ENCODE data around the gene GCFC2. TPM values are rescaled to one million over a fixed set of nuclear protein-coding genes. Genes with fewer than 3 reads are reported as not detected.

The GCFC2 gene
- total and polyA plus RNA-seq, 8 donors, result 9.3 to 112 (median 18.5) TPM

DNA sequence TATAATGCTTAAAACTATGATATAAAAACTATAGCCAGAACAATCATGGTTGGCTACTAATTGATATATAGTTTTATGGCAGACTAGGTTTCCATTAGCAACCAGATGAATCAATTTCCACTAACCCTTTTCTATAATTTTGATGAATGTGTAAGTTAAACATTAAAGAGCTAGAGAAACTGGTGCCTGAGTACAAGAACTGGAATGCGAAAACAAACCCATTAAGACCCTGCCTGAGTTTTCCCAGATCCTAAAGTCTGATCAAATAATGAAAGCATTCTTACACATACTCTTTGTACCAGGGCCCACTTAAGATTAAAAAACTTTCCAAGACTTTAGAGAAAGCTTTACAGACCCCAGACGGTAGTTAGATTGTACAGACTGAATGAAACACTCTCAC lies 42.8 kb downstream of the GCFC2 start:
- Histone ChIP-seq H3K4me1 (no peaks in the 10 kb centered on the region), H3K9me3 (no peaks in the 10 kb centered on the region), H3K27ac (no peak overlapping the region), H3K36me3 (peaks cover 0 to 67% (median 56%) of the 10 kb centered on the region in 4 donors), H3K4me3 (no peak overlapping the region), H3K27me3 (no peaks in the 10 kb centered on the region)
- intact Hi-C loops (cut with DNase I; ENCODE audit: low total_unique reads), result no loop called here
- 74 to 96% (median 83%) methylated on average over 2 of the region's 2 CpGs for WGBS, 5 donors
- DNase-seq, result peak in 1 of 2 donors; percentile 20
- no peak for TF ChIP-seq EP300 (IDR thresholded peaks at IDR 0.05)
- TF ChIP-seq POLR2A (IDR thresholded peaks at IDR 0.05), result no peak
- TF ChIP-seq, protein P1, sequence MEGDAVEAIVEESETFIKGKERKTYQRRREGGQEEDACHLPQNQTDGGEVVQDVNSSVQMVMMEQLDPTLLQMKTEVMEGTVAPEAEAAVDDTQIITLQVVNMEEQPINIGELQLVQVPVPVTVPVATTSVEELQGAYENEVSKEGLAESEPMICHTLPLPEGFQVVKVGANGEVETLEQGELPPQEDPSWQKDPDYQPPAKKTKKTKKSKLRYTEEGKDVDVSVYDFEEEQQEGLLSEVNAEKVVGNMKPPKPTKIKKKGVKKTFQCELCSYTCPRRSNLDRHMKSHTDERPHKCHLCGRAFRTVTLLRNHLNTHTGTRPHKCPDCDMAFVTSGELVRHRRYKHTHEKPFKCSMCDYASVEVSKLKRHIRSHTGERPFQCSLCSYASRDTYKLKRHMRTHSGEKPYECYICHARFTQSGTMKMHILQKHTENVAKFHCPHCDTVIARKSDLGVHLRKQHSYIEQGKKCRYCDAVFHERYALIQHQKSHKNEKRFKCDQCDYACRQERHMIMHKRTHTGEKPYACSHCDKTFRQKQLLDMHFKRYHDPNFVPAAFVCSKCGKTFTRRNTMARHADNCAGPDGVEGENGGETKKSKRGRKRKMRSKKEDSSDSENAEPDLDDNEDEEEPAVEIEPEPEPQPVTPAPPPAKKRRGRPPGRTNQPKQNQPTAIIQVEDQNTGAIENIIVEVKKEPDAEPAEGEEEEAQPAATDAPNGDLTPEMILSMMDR (IDR thresholded peaks at IDR 0.05), result no peak
- TF ChIP-seq POLR2AphosphoS5 (IDR thresholded peaks at IDR 0.05), result no peak

DNA sequence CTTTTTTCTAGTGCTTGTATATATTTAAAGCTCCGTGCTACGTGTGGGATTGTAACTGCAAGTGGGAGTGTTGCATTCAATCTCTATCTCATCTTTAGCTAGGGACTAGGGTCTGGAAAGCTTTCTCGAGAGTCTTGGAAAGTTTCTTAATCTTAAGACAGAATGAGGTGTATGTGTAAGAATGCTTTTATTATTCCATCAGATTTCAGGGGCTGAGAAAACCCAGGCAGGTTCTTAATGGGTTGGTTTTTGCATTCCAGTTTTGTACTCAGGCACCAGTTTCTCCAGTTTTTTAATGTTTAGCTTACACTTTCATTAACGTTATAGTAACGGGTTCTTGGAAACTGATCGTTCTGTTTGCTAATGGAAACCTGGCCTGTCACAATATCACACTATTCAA lies 43.8 kb downstream of the GCFC2 start:
- intact Hi-C loops (cut with DNase I; ENCODE audit: low total_unique reads), result no loop called here
- DNase-seq, result peak in 1 of 2 donors; percentile 21
- Histone ChIP-seq H3K27ac (no peak overlapping the region), H3K9me3 (no peaks in the 10 kb centered on the region), H3K4me3 (no peak overlapping the region), H3K4me1 (no peaks in the 10 kb centered on the region), H3K36me3 (peaks cover 0 to 70% (median 56%) of the 10 kb centered on the region in 4 donors), H3K27me3 (no peaks in the 10 kb centered on the region)
- WGBS, 5 donors, result 67 to 78% (median 76%) methylated on average over 6 of the region's 6 CpGs
- TF ChIP-seq POLR2AphosphoS5 (IDR thresholded peaks at IDR 0.05) (no peak), POLR2A (IDR thresholded peaks at IDR 0.05) (no peak), EP300 (IDR thresholded peaks at IDR 0.05) (no peak)
- TF ChIP-seq, protein P1 (IDR thresholded peaks at IDR 0.05), result no peak

DNA sequence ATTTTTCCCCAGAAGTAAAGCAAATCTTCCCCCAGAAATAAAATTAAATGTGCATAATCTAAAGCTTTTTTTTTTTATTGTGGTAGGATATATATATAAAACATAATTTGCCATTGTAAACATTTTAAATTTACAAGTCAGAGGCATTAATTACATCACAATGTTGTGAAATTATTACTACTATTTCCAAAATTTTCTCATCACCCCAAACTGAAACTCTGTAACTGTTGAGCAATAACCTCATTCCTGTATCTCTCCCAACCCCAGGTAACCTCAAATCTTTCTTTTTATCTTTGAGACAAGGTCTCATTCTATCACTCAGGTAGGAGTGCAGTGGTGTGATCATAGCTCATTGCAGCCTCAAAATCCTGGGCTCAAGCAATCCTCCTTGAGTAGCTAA lies 52.9 kb downstream of the GCFC2 start:
- H3K4me1 ChIP-seq, result no peaks in the 10 kb centered on the region
- intact Hi-C loops (cut with DNase I; ENCODE audit: low total_unique reads), result no loop called here
- TF ChIP-seq EP300 (IDR thresholded peaks at IDR 0.05) (no peak), POLR2A (IDR thresholded peaks at IDR 0.05) (no peak), POLR2AphosphoS5 (IDR thresholded peaks at IDR 0.05) (no peak)
- TF ChIP-seq, protein P1 (IDR thresholded peaks at IDR 0.05), result no peak
- no peak for DNase-seq
- no peak overlapping the region for H3K4me3 ChIP-seq
- peaks cover 22 to 97% (median 92%) of the 10 kb centered on the region in 4 donors for H3K36me3 ChIP-seq
- H3K27ac ChIP-seq, result no peak overlapping the region
- H3K9me3 ChIP-seq, result peaks cover 0 to 10% (median 0%) of the 10 kb centered on the region in 4 donors
- H3K27me3 ChIP-seq, result no peaks in the 10 kb centered on the region

DNA sequence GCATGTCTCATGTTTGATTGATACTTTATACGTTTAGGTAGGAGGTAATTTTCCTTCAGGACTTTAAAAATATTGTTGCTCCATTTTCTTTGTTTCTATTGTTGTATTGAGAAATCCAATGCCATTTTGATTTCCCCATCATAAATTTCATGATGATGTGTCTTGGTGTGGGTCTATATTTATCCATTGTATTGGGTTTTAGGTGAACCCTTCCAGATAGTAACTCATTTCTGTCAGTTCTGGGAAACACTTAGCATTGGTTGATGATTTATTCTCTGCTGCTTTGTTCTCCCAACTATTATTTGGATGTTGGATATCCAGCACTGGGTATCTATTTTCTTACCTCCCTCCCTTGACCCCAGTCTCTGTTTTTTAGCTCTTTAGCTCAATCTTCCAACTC lies 54.2 kb downstream of the GCFC2 start:
- DNase-seq, result no peak
- H3K36me3 ChIP-seq, result peaks cover 29 to 98% (median 94%) of the 10 kb centered on the region in 4 donors
- no peaks in the 10 kb centered on the region for H3K4me1 ChIP-seq
- intact Hi-C loops (cut with DNase I; ENCODE audit: low total_unique reads), result no loop called here
- H3K4me3 ChIP-seq, result no peak overlapping the region
- no peak overlapping the region for H3K27ac ChIP-seq
- no peaks in the 10 kb centered on the region for H3K27me3 ChIP-seq
- 88 to 97% (median 93%) methylated on average over 1 of the region's 1 CpG for WGBS, 5 donors
- peaks cover 0 to 10% (median 0%) of the 10 kb centered on the region in 4 donors for H3K9me3 ChIP-seq
- TF ChIP-seq, protein P1 (IDR thresholded peaks at IDR 0.05), result no peak
- TF ChIP-seq EP300 (IDR thresholded peaks at IDR 0.05) (no peak), POLR2A (IDR thresholded peaks at IDR 0.05) (no peak), POLR2AphosphoS5 (IDR thresholded peaks at IDR 0.05) (no peak)

All from stomach (tissue), 9 donors.